AG04450 (cell line): ENCODE measurements around the gene DNAH1. TPM values are rescaled to one million over a fixed set of nuclear protein-coding genes. Genes with fewer than 3 reads are reported as not detected.

Experiments
- CTCF ChIA-PET: fragments of 300-600, 350-600 bp; formaldehyde crosslinking; extraction: SDS; loops from one replicate; lab custom pipeline; 2022; ENCODE audit warnings: antibody characterized with exemption, inconsistent platforms; lab: Charles Lee
- POLR2A ChIA-PET: fragments of 350-600 bp; formaldehyde crosslinking; extraction: SDS; loops from one replicate; lab custom pipeline; 2021; ENCODE audit warnings: antibody characterized with exemption, inconsistent platforms; lab: Yijun Ruan, JAX
- DNase-seq: peaks from one replicate; pipeline ENCODE4 v3.0.0-alpha.2; 2011; ENCODE audit warnings: low read depth, low spot score
- H3K27ac ChIP-seq: one replicate; pipeline ENCODE4 v1.5.1; 2012; ENCODE audit warnings: low read depth, low read length, control low read depth
- H3K27me3 ChIP-seq: one replicate; pipeline ENCODE4 v1.6.0; 2012; ENCODE audit warnings: low read length; ENCODE audit not compliant: control insufficient read depth, insufficient read depth
- H3K4me3 ChIP-seq: 2 replicates; pipeline ENCODE4 v1.5.1; 2011; ENCODE audit warnings: mild to moderate bottlenecking, low read depth, low read length, control low read depth
- H3K9me3 ChIP-seq: 2 replicates; pipeline ENCODE4 v1.5.1; 2012; ENCODE audit warnings: low read length; ENCODE audit not compliant: control insufficient read depth, insufficient read depth
- CTCF ChIP-seq: IDR thresholded peaks from 2 replicates; pipeline ENCODE4 v1.5.1; 2011; ENCODE audit warnings: low read depth, low read length, control low read depth, inconsistent platforms
- polyA plus RNA-seq: library from polyadenylated mRNA; depleted of rRNA; stranded (reverse); fragments of >200 nt; gene quantifications from 2 replicates; pipeline ENCODE4 v1.2.3, GENCODE V29; 2011

Gene DNAH1
- polyA plus RNA-seq, 1 experiment, result 1.4 TPM

GRCh38 chr3:52406791-52407510 lies 90.8 kb downstream of the DNAH1 start:
- POLR2A ChIA-PET, result no interaction called here
- Histone ChIP-seq H3K4me3 (no peak overlapping the region), H3K27me3 (no peaks in the 10 kb centered on the region), H3K9me3 (no peaks in the 10 kb centered on the region), H3K27ac (no peak overlapping the region)
- DNase-seq, result no peak
- no peak for TF ChIP-seq CTCF
- CTCF ChIA-PET, result no interaction called here

GRCh38 chr3:52407779-52408178 lies 91.7 kb downstream of the DNAH1 start:
- CTCF ChIA-PET, result no interaction called here
- DNase-seq, result no peak
- POLR2A ChIA-PET, result no interaction called here
- no peak overlapping the region for H3K4me3 ChIP-seq
- H3K9me3 ChIP-seq, result no peaks in the 10 kb centered on the region
- TF ChIP-seq CTCF, result no peak
- no peaks in the 10 kb centered on the region for H3K27me3 ChIP-seq
- no peak overlapping the region for H3K27ac ChIP-seq

- CTCF ChIA-PET, result no interaction called here
- Histone ChIP-seq H3K4me3 (peak overlapping the region; percentile 97; the same call in 1 of the 2 replicates), H3K9me3 (no peaks in the 10 kb centered on the region), H3K27ac (no peak overlapping the region), H3K27me3 (no peaks in the 10 kb centered on the region)
- no peak for TF ChIP-seq CTCF
- DNase-seq, result no peak
- POLR2A ChIA-PET, result no interaction called here
Measured at GRCh38 chr3:52408466-52408865, 92.3 kb downstream of the DNAH1 start.

GRCh38 chr3:52415800-52416199 lies 99.7 kb downstream of the DNAH1 start:
- H3K9me3 ChIP-seq, result no peaks in the 10 kb centered on the region
- TF ChIP-seq CTCF, result no peak
- DNase-seq, result no peak
- POLR2A ChIA-PET, result interaction anchor here (0.6 to 0.7 kb wide), 2 partner anchors 30 to 197 kb away, joined by 4 read pairs; no protein-coding TSS in a partner anchor
- H3K27me3 ChIP-seq, result no peaks in the 10 kb centered on the region
- no peak overlapping the region for H3K27ac ChIP-seq
- no peak overlapping the region for H3K4me3 ChIP-seq
- CTCF ChIA-PET, result interaction anchor here (0.6 to 2.3 kb wide), 5 partner anchors 13 to 185 kb away, joined by 3 to 13 read pairs (median 7); no protein-coding TSS in a partner anchor

- no peak overlapping the region for H3K4me3 ChIP-seq
- H3K27me3 ChIP-seq, result peaks cover 3% of the 10 kb centered on the region
- POLR2A ChIA-PET, result no interaction called here
- no peak for TF ChIP-seq CTCF
- H3K27ac ChIP-seq, result no peak overlapping the region
- CTCF ChIA-PET, result interaction anchor here (2.3 to 2.7 kb wide), 2 partner anchors 8 kb away, joined by 12 read pairs; no protein-coding TSS in a partner anchor
- DNase-seq, result no peak
- H3K9me3 ChIP-seq, result no peaks in the 10 kb centered on the region
Measured at GRCh38 chr3:52420388-52420787, 104.3 kb downstream of the DNAH1 start.
